Stimulated activated naive CD8-positive, alpha-beta T cell treated with anti-CD3 and anti-CD28 coated beads, Interleukin-15, Interleukin-2, amounts not matched to agents 100 U/mL and 50 U/mL, for 24 hours (primary cell): ENCODE results near the gene TRNAU1AP.
"Not testable (repeated sequence)": the region's sequence is repeated elsewhere in the genome, so short reads cannot be mapped to it uniquely, and the experiment has no call there.

ENCODE experiments used
- ATAC-seq: fragments of 150-1000 bp; cut with Tn5 transposase; one replicate; pipeline ENCODE4 v1.10.0; 2021
- DNase-seq: peaks from one replicate; pipeline ENCODE4 v3.0.0; 2021

The TRNAU1AP gene

DNA sequence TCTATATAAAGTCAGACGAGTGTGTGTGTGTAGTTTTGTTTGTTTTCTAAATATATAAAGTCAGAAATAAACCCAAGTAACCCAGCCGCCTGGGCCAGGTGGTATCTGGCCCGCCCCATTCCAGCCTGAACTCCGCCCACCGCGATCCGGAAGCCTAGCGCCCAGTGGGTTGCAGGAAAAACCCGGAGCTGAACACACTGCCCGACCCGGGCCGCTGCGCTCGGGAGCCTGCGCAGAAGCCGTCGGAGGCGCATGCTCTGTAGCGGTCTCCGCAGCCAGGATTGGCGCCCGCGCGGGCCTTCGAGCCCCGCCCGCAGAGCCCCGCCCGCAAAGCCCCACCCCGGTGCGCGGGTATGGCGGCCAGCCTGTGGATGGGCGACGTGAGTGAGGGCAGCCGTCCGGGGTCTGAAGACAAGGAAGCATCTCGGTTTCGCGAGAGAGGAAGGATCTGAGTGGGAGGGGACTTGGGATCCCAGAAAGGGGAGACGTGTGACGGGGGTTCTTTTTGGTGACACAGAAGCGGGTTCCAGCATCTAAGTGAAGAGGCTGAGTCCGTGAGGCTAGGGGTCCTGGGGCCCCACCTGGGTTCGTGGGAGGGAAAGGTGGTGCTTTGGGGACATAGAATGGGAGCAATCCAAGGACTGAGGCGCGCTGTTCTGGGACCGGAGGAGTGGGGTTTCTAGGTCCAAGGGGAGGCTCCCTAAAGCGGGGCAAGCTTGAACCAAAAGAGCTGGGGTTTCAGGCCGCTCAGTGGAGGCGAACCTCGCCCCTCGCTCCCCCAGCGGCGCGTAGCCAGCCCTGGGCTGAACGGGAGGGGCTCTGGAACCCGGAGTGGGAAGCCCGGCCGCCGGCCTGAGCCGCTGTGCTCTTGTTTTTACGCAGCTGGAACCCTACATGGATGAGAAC is at the start of gene TRNAU1AP:
TSS of gene TRNAU1AP (plus strand) at position 328 of the 906 bp plus-strand sequence. CDS start at position 354, 26 bp downstream.
- DNase-seq (peak; percentile 98), ATAC-seq (peak; percentile 96)

GRCh38 chr1:28503117-28503516 is 49.8 kb upstream of the TRNAU1AP start:
- DNase-seq, result no peak
- ATAC-seq, result no peak

GRCh38 chr1:28505406-28506187 is 47.3 kb upstream of the TRNAU1AP start, which contains the start of gene RCC1:
RCC1 (plus strand) TSS chr1:28506043; CDS start chr1:28529867, 23,824 bp downstream.
- DNase-seq (peak; percentile 94), ATAC-seq (peak; percentile 83)

- no peak for ATAC-seq
- peak; percentile 22 for DNase-seq
Measured at GRCh38 chr1:28506907-28507246, 46.0 kb upstream of the TRNAU1AP start.

DNA sequence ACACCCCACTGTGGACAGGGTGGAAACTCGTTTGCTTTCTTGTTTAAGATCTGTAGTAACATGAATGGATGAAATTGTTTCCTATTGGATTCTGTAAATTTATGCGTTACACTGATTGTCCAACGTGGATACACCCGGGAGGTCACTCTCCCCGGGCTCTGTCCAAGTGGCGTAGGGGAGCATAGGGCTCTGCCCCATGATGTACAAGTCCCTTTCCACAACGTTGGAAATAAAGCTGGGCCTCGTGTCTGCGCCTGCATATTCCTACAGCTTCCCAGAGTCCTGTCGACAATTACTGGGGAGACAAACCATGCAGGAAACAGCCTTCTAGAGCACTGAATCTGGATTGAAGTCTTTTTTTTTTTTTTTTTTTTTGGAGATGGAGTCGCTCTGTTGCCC is 45.6 kb upstream of the TRNAU1AP start:
- peak; percentile 36 for DNase-seq
- ATAC-seq, result no peak

DNA sequence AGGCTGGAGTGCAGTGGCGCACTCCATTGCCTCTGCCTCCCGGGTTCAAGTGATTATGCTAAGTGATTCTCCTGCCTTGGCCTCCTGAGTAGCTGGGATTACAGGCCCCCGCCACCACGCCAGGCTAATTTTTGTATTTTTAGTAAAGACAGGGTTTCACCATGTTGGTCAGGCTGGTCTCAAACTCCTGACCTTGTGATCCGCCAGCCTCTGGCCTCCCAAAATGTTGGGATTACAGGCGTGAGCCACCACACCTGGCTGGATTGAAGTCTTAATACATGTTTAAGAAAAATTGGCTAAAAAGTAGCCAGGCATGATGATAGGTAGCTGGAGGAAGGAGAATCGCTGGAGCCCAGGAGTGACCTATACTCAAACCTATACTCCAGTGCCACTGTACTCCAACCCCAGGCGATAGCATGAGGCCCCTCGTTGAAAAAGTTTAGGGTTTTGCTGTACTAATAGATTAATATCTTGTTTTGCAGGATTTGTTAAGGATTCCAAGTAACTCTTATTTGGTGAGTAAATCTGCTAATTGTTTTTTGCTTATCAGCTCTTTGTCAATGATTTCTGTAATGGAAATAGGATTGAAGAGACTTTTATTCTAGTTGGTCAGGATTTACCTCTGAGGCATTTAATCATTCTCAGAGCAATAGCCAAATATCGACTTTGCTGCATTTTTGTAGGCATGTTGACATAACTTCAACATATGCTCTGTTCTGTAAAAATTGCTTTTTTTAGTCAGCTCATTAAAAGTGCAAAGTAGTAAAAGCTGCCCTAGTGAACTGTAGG is 45.0 kb upstream of the TRNAU1AP start:
- peak; percentile 18 for DNase-seq

DNA sequence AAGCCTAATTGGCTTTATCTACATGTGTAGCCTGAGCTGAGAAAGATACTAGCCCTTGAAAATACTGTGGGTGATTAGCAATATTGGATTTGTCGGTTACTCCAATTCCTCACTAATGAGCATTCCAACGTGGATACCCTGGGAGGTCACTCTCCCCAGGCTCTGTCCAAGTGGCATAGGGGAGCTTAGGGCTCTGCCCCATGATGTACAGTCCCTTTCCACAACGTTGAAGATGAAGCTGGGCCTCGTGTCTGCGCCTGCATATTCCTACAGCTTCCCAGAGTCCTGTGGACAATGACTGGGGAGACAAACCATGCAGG is 44.5 kb upstream of the TRNAU1AP start:
- no peak for ATAC-seq
- peak; percentile 36 for DNase-seq

More for the DNA sequence above, 45.0 kb upstream of the TRNAU1AP start:
- ATAC-seq, result no peak

DNA sequence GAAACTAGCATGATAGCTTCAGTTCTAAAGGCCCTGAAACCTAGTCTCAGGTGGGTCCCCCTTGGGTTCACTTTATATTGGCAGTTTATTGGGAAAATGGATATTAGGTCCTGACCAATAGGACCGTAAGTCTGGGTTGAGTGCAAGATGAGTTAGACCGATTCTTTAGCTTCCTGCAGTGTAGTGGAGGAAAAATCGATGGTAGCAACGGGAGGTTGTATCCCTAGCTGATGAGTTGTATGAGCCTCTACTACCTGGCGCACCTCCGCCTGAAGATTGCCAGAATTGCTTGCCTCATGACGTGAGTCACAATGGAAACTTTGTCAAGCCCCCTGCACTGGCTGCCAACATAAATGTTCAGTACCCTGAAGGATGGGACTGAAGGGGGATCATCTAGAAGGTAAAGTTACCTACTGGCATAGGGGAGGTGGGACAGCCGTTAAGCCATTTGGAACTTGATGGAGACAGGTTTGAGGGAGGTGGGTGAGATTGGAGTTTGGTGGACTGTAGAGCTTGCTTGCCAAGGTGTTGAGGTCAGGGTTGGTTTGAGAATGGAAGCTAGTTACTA is 43.1 kb upstream of the TRNAU1AP start:
- DNase-seq (peak; percentile 49), ATAC-seq (no peak)

DNA sequence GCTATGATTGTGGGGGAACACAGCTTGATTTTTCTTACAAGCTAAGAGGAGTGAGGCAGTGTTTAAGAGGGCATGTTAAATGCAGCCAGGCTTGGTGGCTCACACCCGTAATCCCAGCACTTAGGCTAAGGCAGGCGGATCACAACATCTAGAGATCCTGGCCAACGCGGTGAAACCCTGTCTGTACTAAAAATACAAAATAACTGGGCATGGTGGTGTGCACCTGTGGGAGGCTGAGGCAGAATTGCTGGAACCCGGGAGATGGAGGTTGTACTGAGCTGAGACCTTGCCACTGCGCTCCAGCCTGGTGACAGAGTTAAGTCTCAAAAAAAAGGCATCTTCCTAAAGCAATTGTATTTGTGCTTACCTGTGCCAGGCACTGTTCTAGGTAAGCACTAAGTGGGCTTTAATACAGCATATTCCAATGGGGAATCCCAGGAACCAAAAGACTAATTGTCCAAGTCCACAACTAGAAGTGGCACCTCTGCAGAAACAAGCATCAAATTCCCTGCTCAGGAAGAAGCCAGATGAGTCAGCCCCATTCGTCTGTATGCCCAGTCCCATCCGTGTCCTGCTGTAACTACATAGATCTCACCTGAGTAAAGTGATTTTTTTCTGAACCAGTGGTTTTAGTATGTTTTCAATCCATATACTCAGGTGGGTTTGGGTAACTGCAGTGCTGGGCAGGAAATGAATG is 42.5 kb upstream of the TRNAU1AP start:
- peak; percentile 7 for ATAC-seq
- peak; percentile 52 for DNase-seq

DNA sequence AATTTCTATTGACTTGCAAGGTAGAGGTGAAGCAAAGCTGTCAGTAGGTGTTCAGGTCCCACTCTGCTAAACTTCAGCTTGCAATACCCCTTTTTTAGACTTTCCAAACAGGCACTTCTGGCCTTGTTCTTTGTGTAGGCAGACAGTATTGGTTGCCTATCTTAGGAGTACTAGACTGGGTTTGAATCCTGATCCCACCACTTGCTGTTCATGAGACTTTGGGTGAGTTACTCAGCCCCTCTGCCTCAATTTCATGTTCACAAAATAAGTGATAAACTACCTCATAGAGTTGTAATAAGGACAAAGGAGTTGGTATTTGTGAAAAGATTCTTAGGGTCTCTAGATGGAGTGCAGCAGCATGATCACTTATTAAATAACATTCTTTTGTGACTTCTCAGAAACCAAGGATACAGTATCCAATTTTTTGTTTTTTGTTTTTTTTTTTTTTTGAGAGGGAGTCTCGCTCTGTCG is 41.9 kb upstream of the TRNAU1AP start:
- DNase-seq (peak; percentile 39), ATAC-seq (peak; percentile 12)

DNA sequence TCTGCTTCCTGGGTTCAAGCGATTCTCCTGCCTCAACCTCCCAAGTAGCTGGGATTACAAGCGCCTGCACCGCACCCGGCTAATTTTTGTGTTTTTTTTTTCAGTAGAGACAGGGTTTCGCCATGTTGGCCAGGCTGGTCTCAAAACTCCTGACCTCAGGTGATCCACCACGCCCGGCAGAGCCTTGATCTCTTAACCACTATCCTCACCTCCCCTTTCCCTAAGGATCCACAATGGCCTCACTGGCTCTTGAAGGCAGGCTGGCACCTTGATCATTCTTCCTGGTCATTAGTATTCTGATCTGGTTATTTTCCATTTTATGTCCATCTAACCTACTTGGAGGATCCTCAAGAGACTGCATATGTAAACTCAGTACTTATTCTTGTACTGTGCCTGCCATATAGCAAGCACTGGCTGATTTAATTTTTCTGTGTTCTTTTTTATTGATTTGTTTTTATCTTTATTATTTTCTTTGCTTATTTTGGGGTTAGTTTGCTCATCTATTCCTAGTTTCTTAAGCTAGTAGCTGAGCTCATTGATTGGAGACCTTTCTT is 40.8 kb upstream of the TRNAU1AP start:
- ATAC-seq, result no peak
- DNase-seq, result peak; percentile 38

- ATAC-seq, result not testable (repeated sequence)
- peak; percentile 25 for DNase-seq
Measured at GRCh38 chr1:28514445-28514933, 38.4 kb upstream of the TRNAU1AP start.

DNA sequence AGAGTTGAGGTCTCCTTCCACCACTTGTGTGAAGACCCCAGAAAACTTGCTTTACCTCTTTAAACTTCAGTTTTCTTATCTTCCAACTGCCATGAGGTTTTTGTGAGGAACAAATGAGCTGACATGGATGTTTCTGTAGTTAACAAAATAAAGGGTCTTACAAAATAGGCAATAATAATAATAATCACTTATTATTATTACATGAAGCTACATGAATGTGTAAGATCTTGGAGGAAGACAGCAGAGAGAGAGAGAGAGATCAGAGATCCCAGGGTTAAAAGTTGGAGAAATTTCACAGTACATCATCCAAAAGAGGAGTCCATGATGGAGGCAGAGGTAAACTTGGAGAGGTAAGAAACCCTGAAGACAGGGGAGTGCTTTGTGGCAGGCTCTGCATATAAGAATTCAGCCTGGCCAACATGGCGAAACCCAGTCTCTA is 36.3 kb upstream of the TRNAU1AP start:
- ATAC-seq, result no peak
- no peak for DNase-seq

GRCh38 chr1:28517649-28517999 is 35.3 kb upstream of the TRNAU1AP start:
- ATAC-seq (peak; percentile 7), DNase-seq (no peak)

GRCh38 chr1:28518000-28518744 is 34.7 kb upstream of the TRNAU1AP start:
- peak; percentile 95 for DNase-seq

GRCh38 chr1:28518745-28519341 is 34.0 kb upstream of the TRNAU1AP start:
- ATAC-seq (peak; percentile 55), DNase-seq (peak; percentile 63)

More at GRCh38 chr1:28518000-28518744, 34.7 kb upstream of the TRNAU1AP start:
- peak; percentile 65 for ATAC-seq

DNA sequence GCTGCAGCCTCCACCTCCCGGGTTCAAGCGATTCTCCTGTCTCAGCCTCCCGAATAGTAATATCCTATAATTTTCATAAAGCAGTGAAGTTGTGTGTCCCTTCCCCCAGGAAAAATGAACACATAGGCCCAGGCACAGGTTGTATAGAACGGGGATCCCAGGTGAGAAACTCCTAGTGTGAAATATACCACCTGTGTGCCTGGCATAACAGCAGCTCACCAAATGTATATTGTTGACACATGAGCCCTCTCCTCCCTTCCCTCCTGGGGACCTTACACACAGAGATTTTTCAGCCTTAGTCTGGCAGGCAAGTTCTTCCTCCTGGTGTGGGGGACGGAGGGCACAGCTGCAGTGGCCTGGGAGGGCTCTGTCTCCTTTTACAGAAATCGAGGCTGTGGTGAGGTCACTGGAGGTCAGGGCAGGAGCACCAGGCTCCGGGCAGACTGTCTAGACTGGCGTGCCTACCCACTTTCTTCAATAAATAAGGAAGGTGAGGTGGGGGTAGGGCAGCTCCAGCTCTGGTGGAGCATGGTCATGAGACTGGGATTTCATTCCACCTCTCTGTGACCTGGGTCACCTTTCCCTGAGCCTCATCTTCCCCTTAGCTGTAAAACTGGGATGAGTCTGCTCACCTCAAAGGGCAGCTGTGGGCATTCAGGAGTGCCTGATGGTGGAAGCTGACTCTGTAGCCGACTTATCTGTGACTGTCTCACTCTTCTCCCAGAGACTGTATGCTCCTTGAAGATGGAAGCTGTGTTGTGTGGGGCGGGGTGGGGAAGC is 32.7 kb upstream of the TRNAU1AP start:
- ATAC-seq (no peak), DNase-seq (no peak)

DNA sequence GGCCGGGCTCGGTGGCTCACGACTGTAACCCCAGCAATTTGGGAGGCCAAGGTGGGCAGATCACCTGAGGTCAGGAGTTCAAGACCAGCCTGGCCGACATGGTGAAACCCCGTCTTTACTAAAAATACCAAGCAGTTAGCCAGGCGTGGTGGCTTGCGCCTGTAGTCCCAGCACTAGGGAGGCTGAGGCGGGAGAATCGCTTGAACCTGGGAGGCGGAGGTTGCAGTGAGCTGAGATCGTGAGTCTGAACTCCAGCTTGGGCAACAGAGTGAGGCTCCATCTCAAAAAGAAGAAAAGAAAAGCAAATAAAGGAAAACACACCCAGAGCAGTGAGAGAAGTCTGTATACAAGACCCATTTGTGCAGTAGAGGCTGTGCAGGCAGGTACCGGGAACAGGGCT is 32.1 kb upstream of the TRNAU1AP start:
- ATAC-seq, result not testable (repeated sequence)

More for the DNA sequence above, 32.1 kb upstream of the TRNAU1AP start:
- DNase-seq, result not testable (repeated sequence)
